Central memory CD8-positive, alpha-beta T cell (primary cell): ENCODE data around the gene OXSR1.

ENCODE experiments used
- ATAC-seq: fragments of 150-1000 bp; cut with Tn5 transposase; replicated peaks from 2 replicates; pipeline ENCODE4 v1.10.0; 2022; ENCODE audit warnings: mild to moderate bottlenecking, moderate FRiP score, moderate number of reproducible peaks; ENCODE audit not compliant: poor library complexity, severe bottlenecking; ENCODE audit errors: extremely low read depth
- DNase-seq, 2 donors: peaks; one replicate each; pipeline ENCODE4 v3.0.0; 2021; ENCODE audit warnings: low spot score in 2 of 2
- H3K27ac Mint-ChIP-seq: one replicate; pipeline ENCODE4 v1.8.0; 2022; ENCODE audit warnings: low read depth, mild to moderate bottlenecking, moderate library complexity, mixed read lengths
- H3K27me3 Mint-ChIP-seq: one replicate; pipeline ENCODE4 v1.8.0; 2022; ENCODE audit warnings: mixed read lengths
- H3K36me3 Mint-ChIP-seq: one replicate; pipeline ENCODE4 v1.8.0; 2022; ENCODE audit warnings: mild to moderate bottlenecking, moderate library complexity, mixed read lengths; ENCODE audit not compliant: insufficient read depth
- H3K4me1 Mint-ChIP-seq: one replicate; pipeline ENCODE4 v1.8.0; 2022; ENCODE audit warnings: mixed read lengths
- H3K4me3 Mint-ChIP-seq: one replicate; pipeline ENCODE4 v1.8.0; 2022; ENCODE audit warnings: mild to moderate bottlenecking, moderate library complexity, mixed read lengths
- H3K9me3 Mint-ChIP-seq: one replicate; pipeline ENCODE4 v1.8.0; 2022; ENCODE audit warnings: mixed read lengths

OXSR1 gene

DNA sequence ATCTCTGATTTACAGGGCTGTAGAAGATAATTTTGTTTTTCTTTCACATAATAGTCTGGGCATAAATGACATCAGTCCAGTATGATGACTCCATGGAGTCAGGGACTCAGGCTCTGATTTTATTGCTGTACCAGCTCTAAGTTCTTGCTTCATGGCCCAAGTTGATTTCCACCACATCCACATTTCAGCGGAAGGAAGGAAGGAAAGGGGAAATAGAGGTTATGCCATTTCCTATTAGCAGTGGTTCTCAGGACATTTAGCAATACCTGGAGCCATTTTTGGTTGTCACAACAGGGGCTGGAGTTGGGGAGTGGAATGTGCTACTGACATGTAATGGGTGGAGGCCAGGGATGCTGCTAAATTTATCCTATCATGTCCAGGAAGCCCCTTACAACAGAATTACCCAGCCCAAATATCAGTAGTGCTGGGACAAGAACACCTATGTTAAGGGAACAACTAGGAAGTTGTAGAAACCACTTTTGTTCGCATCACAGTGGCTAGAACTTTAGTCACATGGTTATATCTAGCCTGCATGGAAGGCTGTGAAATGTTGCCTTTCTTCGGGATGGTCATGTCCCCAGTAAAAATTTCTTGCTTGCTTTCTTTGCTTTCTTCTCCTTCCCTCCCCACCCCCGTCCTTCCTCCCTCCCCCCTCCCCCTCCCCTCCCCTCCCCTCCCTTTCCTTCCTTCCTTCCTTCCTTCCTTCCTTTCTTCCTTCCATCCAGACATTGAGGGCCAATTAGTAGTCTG lies 42.1 kb downstream of the OXSR1 start:
- DNase-seq (no peak), ATAC-seq (no peak)
- H3K27me3 Mint-ChIP-seq, result no peaks in the 10 kb centered on the region
- H3K4me3 Mint-ChIP-seq, result no peak overlapping the region
- H3K27ac Mint-ChIP-seq, result peak overlapping the region; percentile 50
- H3K4me1 Mint-ChIP-seq, result peaks cover 69% of the 10 kb centered on the region
- H3K9me3 Mint-ChIP-seq, result no peaks in the 10 kb centered on the region
- peaks cover 7% of the 10 kb centered on the region for H3K36me3 Mint-ChIP-seq

DNA sequence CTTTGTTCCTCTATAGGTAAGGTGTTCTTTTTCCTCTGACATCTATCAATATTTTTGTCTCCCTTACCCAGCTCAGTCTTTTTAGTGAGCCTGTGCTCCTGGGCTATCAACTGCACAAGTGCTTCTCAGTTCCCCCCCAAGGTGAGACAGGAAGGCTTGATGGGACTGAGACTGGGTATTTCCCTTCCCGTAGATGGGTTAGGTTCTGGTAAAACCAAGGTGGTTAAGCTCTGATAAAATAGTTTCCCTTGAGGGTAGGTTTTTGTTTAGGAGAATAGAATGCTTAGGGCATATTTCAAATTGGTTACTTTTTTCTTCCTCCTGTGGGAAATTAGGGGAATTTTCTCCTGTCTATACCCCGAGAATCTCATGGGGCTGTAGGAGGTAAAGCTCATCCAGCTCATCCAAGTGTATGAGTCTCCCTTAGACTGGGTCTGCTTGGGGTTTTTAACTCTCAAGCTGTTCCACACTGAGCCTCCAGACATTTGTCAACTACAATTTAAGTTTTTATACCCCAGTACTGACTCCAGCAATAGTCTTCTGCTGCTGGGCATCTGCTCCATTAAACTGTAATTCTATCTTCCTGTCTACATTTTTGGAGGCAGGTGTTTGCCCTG lies 44.9 kb downstream of the OXSR1 start:
- Mint-ChIP-seq H3K4me3 (no peak overlapping the region), H3K4me1 (peaks cover 61% of the 10 kb centered on the region), H3K27ac (no peak overlapping the region), H3K9me3 (no peaks in the 10 kb centered on the region), H3K27me3 (no peaks in the 10 kb centered on the region), H3K36me3 (peaks cover 5% of the 10 kb centered on the region)
- no peak for DNase-seq
- peak; percentile 58 for ATAC-seq

GRCh38 chr3:38212141-38212540 lies 46.8 kb downstream of the OXSR1 start:
- H3K27me3 Mint-ChIP-seq, result no peaks in the 10 kb centered on the region
- no peaks in the 10 kb centered on the region for H3K9me3 Mint-ChIP-seq
- H3K27ac Mint-ChIP-seq, result no peak overlapping the region
- peaks cover 51% of the 10 kb centered on the region for H3K4me1 Mint-ChIP-seq
- H3K36me3 Mint-ChIP-seq, result peaks cover 12% of the 10 kb centered on the region
- ATAC-seq (no peak), DNase-seq (no peak)
- no peak overlapping the region for H3K4me3 Mint-ChIP-seq

GRCh38 chr3:38214560-38214959 lies 49.2 kb downstream of the OXSR1 start:
- DNase-seq (no peak), ATAC-seq (no peak)
- peaks cover 50% of the 10 kb centered on the region for H3K4me1 Mint-ChIP-seq
- H3K9me3 Mint-ChIP-seq, result no peaks in the 10 kb centered on the region
- H3K27ac Mint-ChIP-seq, result no peak overlapping the region
- no peaks in the 10 kb centered on the region for H3K27me3 Mint-ChIP-seq
- H3K4me3 Mint-ChIP-seq, result no peak overlapping the region
- peaks cover 13% of the 10 kb centered on the region for H3K36me3 Mint-ChIP-seq

DNA sequence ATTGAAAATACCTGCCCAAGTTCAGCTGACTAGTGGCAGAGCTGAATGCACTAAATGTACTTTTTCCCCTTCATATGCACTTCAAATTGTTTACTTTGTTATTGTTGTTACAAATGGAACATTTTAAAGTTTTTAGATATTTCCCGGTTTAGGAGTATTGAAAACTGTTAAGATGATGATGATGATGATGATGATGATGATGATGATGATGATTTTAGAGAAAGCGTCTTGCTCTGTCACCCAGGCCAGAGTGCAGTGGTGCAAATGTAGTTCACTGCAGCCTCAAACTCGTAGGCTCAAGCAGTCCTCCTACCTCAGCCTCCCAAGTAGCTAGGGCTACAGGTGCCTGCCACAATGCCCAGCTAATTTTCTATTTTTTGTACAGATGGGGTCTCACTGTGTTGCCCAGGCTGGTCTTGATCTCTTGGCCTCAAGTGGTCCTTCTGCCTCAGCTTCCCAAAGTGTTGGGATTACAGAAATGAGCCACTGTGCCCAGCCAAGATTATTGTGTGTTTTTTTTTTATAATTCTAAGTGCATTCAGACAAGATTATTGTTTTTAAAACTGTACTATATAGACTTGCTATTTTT lies 54.4 kb downstream of the OXSR1 start:
- H3K36me3 Mint-ChIP-seq, result peaks cover 26% of the 10 kb centered on the region
- no peak overlapping the region for H3K4me3 Mint-ChIP-seq
- H3K4me1 Mint-ChIP-seq, result peaks cover 15% of the 10 kb centered on the region
- DNase-seq, result no peak
- ATAC-seq, result no peak
- H3K27me3 Mint-ChIP-seq, result no peaks in the 10 kb centered on the region
- H3K9me3 Mint-ChIP-seq, result no peaks in the 10 kb centered on the region
- H3K27ac Mint-ChIP-seq, result no peak overlapping the region

DNA sequence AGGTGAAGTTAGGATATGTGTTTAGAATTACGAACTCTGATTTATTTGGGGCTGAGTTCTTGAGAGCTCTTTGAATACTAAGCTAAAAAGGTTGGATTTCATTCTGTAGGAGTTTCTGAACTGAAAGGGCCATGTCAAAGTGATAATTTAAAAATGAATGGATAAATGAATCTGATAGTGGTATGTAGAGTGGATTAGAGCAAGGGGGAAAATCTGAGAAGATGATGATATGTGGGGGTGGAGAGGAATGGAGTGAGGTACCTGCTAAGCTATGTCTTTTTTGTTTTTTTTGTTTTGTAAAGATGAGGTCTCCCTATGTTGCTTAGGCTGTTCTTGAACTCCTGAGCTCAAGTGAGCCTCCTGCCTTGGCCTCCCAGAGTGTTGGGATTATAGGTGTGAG lies 55.7 kb downstream of the OXSR1 start:
- Mint-ChIP-seq H3K27ac (peak overlapping the region; percentile 23), H3K9me3 (no peaks in the 10 kb centered on the region), H3K4me3 (no peak overlapping the region), H3K27me3 (no peaks in the 10 kb centered on the region), H3K4me1 (peaks cover 9% of the 10 kb centered on the region), H3K36me3 (peaks cover 28% of the 10 kb centered on the region)
- ATAC-seq, result no peak
- no peak for DNase-seq

DNA sequence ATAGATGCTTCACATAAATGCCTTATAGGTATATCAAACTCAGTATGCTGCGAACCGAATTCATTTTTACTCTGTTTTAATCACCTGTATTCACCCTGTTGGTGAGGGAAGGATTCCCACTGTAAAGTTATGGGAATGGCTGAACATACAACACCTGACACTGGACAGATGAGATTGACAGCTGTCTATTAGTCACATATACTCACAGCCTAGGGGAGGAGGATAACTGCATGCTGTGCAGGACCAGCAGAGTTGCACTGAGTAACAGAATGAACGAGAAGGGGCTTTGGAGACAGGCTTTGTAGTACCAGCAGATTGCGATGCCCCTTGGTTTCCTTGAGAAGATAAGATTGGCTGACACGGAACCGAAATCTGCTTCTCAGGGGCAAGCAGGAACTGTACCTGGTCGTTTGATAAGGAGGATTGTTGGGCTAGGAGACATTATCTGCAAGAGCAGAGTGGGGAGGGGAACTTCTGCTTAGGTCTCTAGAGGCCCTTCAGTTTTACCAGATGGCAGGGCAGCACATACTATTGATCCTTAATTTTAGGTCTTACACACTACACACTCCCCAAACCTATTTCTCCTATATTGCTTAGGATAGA lies 56.8 kb downstream of the OXSR1 start:
- peaks cover 9% of the 10 kb centered on the region for H3K4me1 Mint-ChIP-seq
- ATAC-seq (no peak), DNase-seq (no peak)
- H3K27ac Mint-ChIP-seq, result no peak overlapping the region
- no peak overlapping the region for H3K4me3 Mint-ChIP-seq
- H3K36me3 Mint-ChIP-seq, result peaks cover 26% of the 10 kb centered on the region
- H3K27me3 Mint-ChIP-seq, result no peaks in the 10 kb centered on the region
- H3K9me3 Mint-ChIP-seq, result no peaks in the 10 kb centered on the region

- Mint-ChIP-seq H3K9me3 (no peaks in the 10 kb centered on the region), H3K4me3 (no peak overlapping the region), H3K27me3 (no peaks in the 10 kb centered on the region), H3K27ac (peak overlapping the region; percentile 19), H3K36me3 (peaks cover 23% of the 10 kb centered on the region), H3K4me1 (no peaks in the 10 kb centered on the region)
- no peak for DNase-seq
- ATAC-seq, result no peak
Observed at GRCh38 chr3:38224357-38224756, 59.0 kb downstream of the OXSR1 start.

- ATAC-seq (no peak), DNase-seq (no peak)
- no peaks in the 10 kb centered on the region for H3K27me3 Mint-ChIP-seq
- peaks cover 36% of the 10 kb centered on the region for H3K36me3 Mint-ChIP-seq
- H3K27ac Mint-ChIP-seq, result no peak overlapping the region
- H3K9me3 Mint-ChIP-seq, result no peaks in the 10 kb centered on the region
- no peaks in the 10 kb centered on the region for H3K4me1 Mint-ChIP-seq
- H3K4me3 Mint-ChIP-seq, result no peak overlapping the region
Observed at GRCh38 chr3:38226273-38226672, 60.9 kb downstream of the OXSR1 start.

DNA sequence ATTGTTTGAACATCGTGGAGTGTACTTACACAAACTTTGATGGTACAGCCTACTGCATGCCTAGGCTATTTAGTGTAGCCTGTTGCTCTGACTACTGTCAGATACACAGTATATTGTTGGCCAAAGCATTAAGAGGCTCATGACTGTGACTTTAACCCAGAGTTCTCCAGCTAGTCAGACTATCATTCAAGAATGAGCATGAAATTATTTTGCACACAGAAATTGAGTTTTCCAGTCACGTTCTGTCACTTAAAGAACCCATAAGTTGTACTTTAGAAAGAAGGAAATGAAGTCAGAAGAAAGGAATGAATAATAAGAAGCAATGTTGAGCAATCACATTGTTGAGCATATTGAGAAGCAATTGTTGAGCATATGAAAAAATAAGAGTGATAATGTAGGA lies 62.7 kb downstream of the OXSR1 start:
- no peak overlapping the region for H3K27ac Mint-ChIP-seq

DNA sequence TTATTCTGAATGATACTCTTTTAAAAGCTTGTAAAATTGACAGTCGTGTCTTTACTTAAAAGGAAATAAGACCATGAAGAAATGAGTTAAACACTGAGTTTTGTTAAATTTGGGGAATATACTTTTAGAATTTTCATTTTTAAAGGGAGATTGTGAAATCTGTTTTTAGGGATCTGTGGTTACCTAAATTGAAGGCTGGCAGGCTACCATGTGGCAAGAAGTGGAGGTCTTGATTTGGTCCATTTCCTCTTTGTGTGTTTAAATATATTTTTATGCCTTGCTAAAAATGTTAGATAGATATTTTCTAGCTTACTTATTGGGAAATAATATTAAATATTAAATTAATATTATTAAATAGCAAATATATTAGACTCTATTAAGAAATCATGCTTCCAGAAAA lies 63.7 kb downstream of the OXSR1 start:
- Mint-ChIP-seq H3K4me3 (no peak overlapping the region), H3K4me1 (peaks cover 5% of the 10 kb centered on the region), H3K9me3 (no peaks in the 10 kb centered on the region), H3K36me3 (peaks cover 34% of the 10 kb centered on the region), H3K27me3 (no peaks in the 10 kb centered on the region), H3K27ac (no peak overlapping the region)
- ATAC-seq (no peak), DNase-seq (no peak)

More for the DNA sequence above, 62.7 kb downstream of the OXSR1 start:
- peaks cover 34% of the 10 kb centered on the region for H3K36me3 Mint-ChIP-seq
- no peaks in the 10 kb centered on the region for H3K4me1 Mint-ChIP-seq
- H3K9me3 Mint-ChIP-seq, result no peaks in the 10 kb centered on the region
- no peaks in the 10 kb centered on the region for H3K27me3 Mint-ChIP-seq
- no peak overlapping the region for H3K4me3 Mint-ChIP-seq
- ATAC-seq (no peak), DNase-seq (no peak)

DNA sequence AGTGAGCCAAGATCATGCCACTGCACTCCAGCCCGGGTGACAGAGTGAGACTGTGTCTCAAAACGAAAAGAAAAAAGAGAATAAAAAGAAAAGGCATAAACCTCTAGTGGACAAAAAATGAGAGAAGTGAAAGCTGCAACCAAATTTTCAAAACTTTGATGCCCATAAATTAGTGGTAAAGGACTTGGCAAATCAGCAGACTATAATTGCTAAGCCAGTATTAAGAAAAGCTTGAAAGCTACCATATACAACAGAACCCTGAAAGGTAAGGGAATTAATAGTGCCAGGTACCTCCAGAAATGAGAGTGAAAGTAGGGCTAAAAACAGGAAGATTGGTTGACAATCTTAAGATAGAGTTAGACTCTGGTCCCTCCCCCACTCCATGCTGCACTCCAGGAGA lies 67.4 kb downstream of the OXSR1 start:
- ATAC-seq, result no peak
- no peaks in the 10 kb centered on the region for H3K27me3 Mint-ChIP-seq
- H3K9me3 Mint-ChIP-seq, result no peaks in the 10 kb centered on the region
- no peak overlapping the region for H3K4me3 Mint-ChIP-seq
- peaks cover 33% of the 10 kb centered on the region for H3K36me3 Mint-ChIP-seq
- DNase-seq, result no peak
- no peak overlapping the region for H3K27ac Mint-ChIP-seq
- peaks cover 11% of the 10 kb centered on the region for H3K4me1 Mint-ChIP-seq

- H3K36me3 Mint-ChIP-seq, result peaks cover 43% of the 10 kb centered on the region
- peak overlapping the region; percentile 10 for H3K27ac Mint-ChIP-seq
- no peaks in the 10 kb centered on the region for H3K27me3 Mint-ChIP-seq
- peaks cover 16% of the 10 kb centered on the region for H3K4me1 Mint-ChIP-seq
- ATAC-seq, result no peak
- no peak for DNase-seq
- peaks cover 9% of the 10 kb centered on the region for H3K9me3 Mint-ChIP-seq
- no peak overlapping the region for H3K4me3 Mint-ChIP-seq
Observed at GRCh38 chr3:38235466-38235865, 70.1 kb downstream of the OXSR1 start.
